Peyer's patch (tissue), 4 donors: ENCODE data around the gene FAM222A. TPM values are rescaled to one million over a fixed set of nuclear protein-coding genes. Genes with fewer than 3 reads are reported as not detected.
A peak's percentile ranks its signal among the peaks of the same experiment; 100 is the strongest.

ENCODE experiments used
- DNase-seq, 3 donors: peaks; one replicate each; pipeline ENCODE4 v3.0.0-alpha.2; 2017 to 2019
- H3K27ac ChIP-seq, 4 donors: fragments of 200-600 bp; sonication (generic); one replicate each; pipeline ENCODE4 v1.5.1; 2016 to 2019
- H3K27me3 ChIP-seq, 2 donors: fragments of 200-600 bp; sonication (generic); one replicate each; pipeline ENCODE4 v1.5.1; 2019
- H3K36me3 ChIP-seq, 3 donors: fragments of 200-600 bp; sonication (generic); one replicate each; pipeline ENCODE4 v1.5.1; 2016 to 2019
- H3K4me1 ChIP-seq, 4 donors: fragments of 200-600 bp; sonication (generic); one replicate each; pipeline ENCODE4 v1.5.1; 2016 to 2019
- H3K4me3 ChIP-seq, 4 donors: fragments of 200-600 bp; sonication (generic); 1 replicate in 3 of 4; 2 replicates in 1 of 4; pipeline ENCODE4 v1.5.1; 2016 to 2019; ENCODE audit warnings: mild to moderate bottlenecking in 1 of 4
- H3K9me3 ChIP-seq, 4 donors: fragments of 200-600 bp; sonication (generic); one replicate each; pipeline ENCODE4 v1.5.1; 2016 to 2019; ENCODE audit warnings: mild to moderate bottlenecking in 1 of 4
- POLR2A ChIP-seq, 2 donors: fragments of 450-650 bp; IDR thresholded peaks; one replicate each; pipeline ENCODE4 v1.5.1; 2017; ENCODE audit warnings: antibody characterized with exemption in 2 of 2, mild to moderate bottlenecking in 2 of 2, moderate library complexity in 2 of 2
- total RNA-seq, 4 donors: library from RNA; depleted of rRNA; stranded (reverse); fragments of >200 nt; gene quantifications; one replicate each; pipeline ENCODE4 v1.1.0, GENCODE V29; 2016
- TF ChIP-seq, protein P1 (sequence below), 6 experiments: fragments of 450-650 bp in 4 of 6; fragments of 200-600 bp in 2 of 6; sonication (generic) in 1 of 6; IDR thresholded peaks; one replicate each; pipeline ENCODE4 v1.5.1; 2017 to 2019; ENCODE audit warnings: antibody characterized with exemption in 6 of 6, mild to moderate bottlenecking in 3 of 6, moderate library complexity in 1 of 6

Gene FAM222A
- total RNA-seq, 4 donors from 2014 or later, result 3.9 to 26.1 (median 7.0) TPM

DNA sequence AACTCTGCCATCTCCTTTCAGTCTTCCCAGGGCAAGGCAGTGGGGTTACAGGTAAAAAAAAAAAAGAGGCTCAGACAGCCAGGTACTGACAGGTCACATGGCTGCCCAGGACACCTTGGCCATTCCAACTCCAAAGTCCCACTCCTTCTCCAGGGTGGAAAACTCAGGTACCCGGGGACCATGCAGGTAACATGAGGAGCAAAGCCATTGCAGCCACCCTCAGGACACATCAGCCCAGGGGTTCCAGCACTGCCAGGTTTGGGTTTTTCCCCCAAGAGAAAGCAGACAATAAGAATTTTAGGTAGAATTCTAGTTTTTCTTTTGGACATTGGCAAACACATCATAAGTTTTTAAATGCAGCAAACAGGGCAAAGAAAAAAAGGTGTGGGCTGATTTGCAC lies 15.3 kb downstream of the FAM222A start:
- no peak for DNase-seq
- Histone ChIP-seq H3K4me1 (peaks cover 0 to 17% (median 3%) of the 10 kb centered on the region in 4 donors), H3K4me3 (no peak overlapping the region), H3K36me3 (no peaks in the 10 kb centered on the region), H3K27me3 (no peaks in the 10 kb centered on the region), H3K27ac (no peak overlapping the region), H3K9me3 (no peaks in the 10 kb centered on the region)
- TF ChIP-seq POLR2A (IDR thresholded peaks at IDR 0.05), result no peak
- TF ChIP-seq, protein P1, sequence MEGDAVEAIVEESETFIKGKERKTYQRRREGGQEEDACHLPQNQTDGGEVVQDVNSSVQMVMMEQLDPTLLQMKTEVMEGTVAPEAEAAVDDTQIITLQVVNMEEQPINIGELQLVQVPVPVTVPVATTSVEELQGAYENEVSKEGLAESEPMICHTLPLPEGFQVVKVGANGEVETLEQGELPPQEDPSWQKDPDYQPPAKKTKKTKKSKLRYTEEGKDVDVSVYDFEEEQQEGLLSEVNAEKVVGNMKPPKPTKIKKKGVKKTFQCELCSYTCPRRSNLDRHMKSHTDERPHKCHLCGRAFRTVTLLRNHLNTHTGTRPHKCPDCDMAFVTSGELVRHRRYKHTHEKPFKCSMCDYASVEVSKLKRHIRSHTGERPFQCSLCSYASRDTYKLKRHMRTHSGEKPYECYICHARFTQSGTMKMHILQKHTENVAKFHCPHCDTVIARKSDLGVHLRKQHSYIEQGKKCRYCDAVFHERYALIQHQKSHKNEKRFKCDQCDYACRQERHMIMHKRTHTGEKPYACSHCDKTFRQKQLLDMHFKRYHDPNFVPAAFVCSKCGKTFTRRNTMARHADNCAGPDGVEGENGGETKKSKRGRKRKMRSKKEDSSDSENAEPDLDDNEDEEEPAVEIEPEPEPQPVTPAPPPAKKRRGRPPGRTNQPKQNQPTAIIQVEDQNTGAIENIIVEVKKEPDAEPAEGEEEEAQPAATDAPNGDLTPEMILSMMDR (IDR thresholded peaks at IDR 0.05), result no peak

DNA sequence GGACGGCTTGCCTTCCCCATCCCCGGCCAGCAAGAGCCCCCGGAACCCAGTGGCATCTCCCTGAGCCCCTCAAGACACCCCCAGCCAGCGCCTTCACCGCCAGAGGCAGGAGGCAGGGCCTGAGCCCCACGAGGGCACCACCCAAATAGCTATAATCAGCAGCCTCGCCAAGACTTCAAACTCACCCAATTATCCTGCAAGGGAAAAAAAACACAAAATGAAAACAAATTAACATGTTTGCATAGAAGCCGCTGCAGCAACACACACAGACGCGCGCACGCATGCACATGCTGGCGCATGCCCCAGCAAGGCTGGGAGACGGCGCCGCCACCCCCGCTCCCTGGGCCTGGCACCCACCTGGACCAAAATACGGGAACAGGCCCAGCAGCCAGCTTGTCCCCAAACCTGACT lies 15.8 kb downstream of the FAM222A start:
- Histone ChIP-seq H3K4me1 (peaks cover 0 to 16% (median 3%) of the 10 kb centered on the region in 4 donors), H3K27ac (no peak overlapping the region), H3K27me3 (no peaks in the 10 kb centered on the region), H3K4me3 (no peak overlapping the region), H3K36me3 (no peaks in the 10 kb centered on the region), H3K9me3 (no peaks in the 10 kb centered on the region)
- DNase-seq, result peak in 1 of 3 donors; percentile 25
- TF ChIP-seq, protein P1 (IDR thresholded peaks at IDR 0.05), result no peak
- no peak for TF ChIP-seq POLR2A (IDR thresholded peaks at IDR 0.05)

DNA sequence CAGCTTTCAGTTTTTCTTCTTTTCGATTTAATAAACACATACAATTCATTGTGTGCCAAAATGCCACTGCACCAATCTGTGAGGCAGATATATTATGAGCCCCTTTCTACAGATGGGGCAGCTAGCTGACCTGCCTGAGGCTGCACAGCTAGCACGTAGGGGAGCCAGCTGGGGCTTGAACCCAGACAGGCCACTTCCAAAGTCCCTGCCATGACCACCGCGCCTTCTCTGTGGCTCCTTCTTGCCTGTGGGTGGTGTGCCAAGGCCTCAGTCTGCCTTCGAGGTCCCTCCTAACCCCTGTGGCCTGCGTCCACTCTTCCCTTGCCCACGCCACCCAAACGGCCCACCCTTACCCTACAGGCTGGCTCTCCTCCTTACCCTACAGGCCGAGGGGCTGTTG lies 16.2 kb downstream of the FAM222A start:
- H3K4me1 ChIP-seq, result peaks cover 0 to 19% (median 3%) of the 10 kb centered on the region in 4 donors
- H3K4me3 ChIP-seq, result no peak overlapping the region
- H3K27me3 ChIP-seq, result no peaks in the 10 kb centered on the region
- H3K36me3 ChIP-seq, result no peaks in the 10 kb centered on the region
- DNase-seq, result peak in 1 of 3 donors; percentile 16
- TF ChIP-seq, protein P1 (IDR thresholded peaks at IDR 0.05), result no peak
- H3K27ac ChIP-seq, result no peak overlapping the region
- H3K9me3 ChIP-seq, result no peaks in the 10 kb centered on the region

DNA sequence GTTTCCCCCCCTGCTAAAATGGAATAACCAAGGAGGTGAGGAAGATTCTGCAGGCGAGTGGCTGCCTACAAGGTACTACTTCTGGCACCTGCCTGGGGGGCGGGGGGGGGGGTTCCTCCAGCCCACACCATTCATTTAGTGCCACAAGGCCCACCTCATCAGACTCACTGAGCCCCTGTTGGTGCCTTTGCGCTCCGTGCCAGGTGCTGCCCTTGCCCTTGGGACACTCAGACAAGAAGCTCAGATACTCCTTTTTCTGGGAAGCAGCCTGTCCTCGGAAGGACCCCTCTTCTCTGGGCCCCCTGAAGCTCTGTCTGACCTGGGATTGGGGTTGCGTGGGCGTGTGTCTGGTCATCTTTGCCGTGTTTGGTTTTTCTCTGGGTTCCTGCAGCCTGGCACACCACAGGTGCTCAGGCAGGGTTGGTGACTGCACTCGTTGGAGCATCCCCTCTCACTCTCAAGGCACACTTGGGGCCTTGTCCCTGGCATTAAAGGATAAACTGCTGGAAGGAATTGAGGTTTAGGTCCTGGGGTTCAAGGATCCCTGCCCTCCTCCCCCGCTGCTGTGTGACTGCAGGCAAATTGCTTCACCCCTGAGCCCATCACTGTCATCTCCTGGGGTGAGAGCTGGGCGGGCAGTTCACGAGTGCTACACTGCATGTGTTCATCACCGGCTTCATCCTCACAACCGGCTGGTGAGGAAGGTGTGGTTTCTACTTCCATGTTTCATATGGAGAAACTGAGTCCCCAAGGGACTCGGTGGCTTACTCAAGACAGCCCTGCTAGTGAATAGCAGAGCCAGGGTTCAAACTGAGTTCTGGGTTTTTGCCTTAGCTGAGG lies 16.9 kb downstream of the FAM222A start:
- Histone ChIP-seq H3K9me3 (no peaks in the 10 kb centered on the region), H3K36me3 (no peaks in the 10 kb centered on the region), H3K4me3 (no peak overlapping the region), H3K4me1 (peaks cover 0 to 19% (median 3%) of the 10 kb centered on the region in 4 donors), H3K27me3 (no peaks in the 10 kb centered on the region), H3K27ac (no peak overlapping the region)
- TF ChIP-seq, protein P1 (IDR thresholded peaks at IDR 0.05), result no peak
- TF ChIP-seq POLR2A (IDR thresholded peaks at IDR 0.05), result no peak
- DNase-seq, result peak in 1 of 3 donors; percentile 12

DNA sequence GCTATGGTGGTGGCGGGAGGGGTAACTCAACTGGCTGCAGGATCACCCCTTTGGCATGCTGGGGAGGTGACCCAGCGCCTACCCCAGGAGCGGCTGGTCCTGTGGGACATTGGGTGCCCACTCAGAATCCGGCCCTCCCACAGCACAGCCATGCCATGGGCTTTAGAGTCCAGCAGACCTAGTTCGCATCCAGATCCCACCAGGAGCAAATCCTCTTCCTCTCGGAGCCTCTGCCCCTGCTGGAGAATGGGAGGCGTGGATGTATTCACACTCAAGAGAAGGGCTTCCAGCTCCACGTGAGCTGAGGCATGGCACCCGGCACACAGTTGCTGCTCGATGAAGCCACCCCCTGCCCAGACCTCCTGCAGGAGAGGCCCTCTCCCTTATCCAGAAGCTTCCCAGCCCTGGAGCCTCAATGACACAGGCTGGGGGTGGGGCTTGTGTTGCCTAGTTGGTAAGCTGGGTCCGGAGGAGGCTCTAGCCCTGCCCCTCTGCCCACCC lies 17.7 kb downstream of the FAM222A start:
- Histone ChIP-seq H3K4me3 (no peak overlapping the region), H3K27me3 (no peaks in the 10 kb centered on the region), H3K27ac (no peak overlapping the region), H3K9me3 (no peaks in the 10 kb centered on the region), H3K36me3 (no peaks in the 10 kb centered on the region), H3K4me1 (peaks cover 0 to 24% (median 3%) of the 10 kb centered on the region in 4 donors)
- peak in 2 of 3 donors; percentile 33 to 36 for DNase-seq
- TF ChIP-seq, protein P1 (IDR thresholded peaks at IDR 0.05), result no peak
- no peak for TF ChIP-seq POLR2A (IDR thresholded peaks at IDR 0.05)
